MM.1S (cell line): ENCODE measurements around the gene PLCH1.

Experiments used
- CTCF ChIP-seq: fragments of 300-600 bp; sonication (generic); IDR thresholded peaks from 2 replicates; pipeline ENCODE4 v1.5.1; 2016; ENCODE audit warnings: antibody characterized with exemption, low read length, mixed read lengths
- EZH2phosphoT487 ChIP-seq: fragments of 300-600 bp; sonication (generic); IDR thresholded peaks from 2 replicates; pipeline ENCODE4 v1.6.1; 2018; ENCODE audit warnings: antibody characterized with exemption, low read length

- TF ChIP-seq CTCF: no peak
- TF ChIP-seq EZH2phosphoT487: no peak
Observed at GRCh38 chr3:155420406-155420805, 324.5 kb downstream of the PLCH1 start.
